ENCODE measurements around the gene PERCC1. TPM values are rescaled to one million over a fixed set of nuclear protein-coding genes. Genes with fewer than 3 reads are reported as not detected.

The PERCC1 gene
- total and polyA plus RNA-seq, 9 of the 15 experiments (the other 6 are each of a cell fraction or from before 2014, with no cell fraction given): not detected

GRCh38 chr16:1455190-1456171 lies 24.6 kb downstream of the PERCC1 start:
- no peak for ATAC-seq
- Histone ChIP-seq H3K9ac (ENCODE audit: insufficient read depth in 1 of 2, low read depth in 2 of 2, low read length in 2 of 2) (no peak overlapping the region), H3K4me1 (replicated peaks in 1 of 2; ENCODE audit: control insufficient read depth in 2 of 2, insufficient read depth in 2 of 2, low read length in 2 of 2) (peaks cover 0 to 22% of the 10 kb centered on the region in 2 experiments; a peak in 2 of 5 replicates), H3K27ac (ENCODE audit: extremely low read depth, low read depth, low read length) (no peak overlapping the region), H3K9me3 (replicated peaks; ENCODE audit: control insufficient read depth, insufficient read depth, low read depth, low read length) (no peaks in the 10 kb centered on the region), H2AFZ (ENCODE audit: low read depth, low read length) (no peak overlapping the region), H3K27me3 (ENCODE audit: control insufficient read depth in 2 of 2, insufficient read depth in 2 of 2, low read length in 2 of 2) (no peaks in the 10 kb centered on the region), H3K4me3 (no peak overlapping the region), H3K36me3 (ENCODE audit: control insufficient read depth, insufficient read depth, low read length) (peaks cover 76% of the 10 kb centered on the region; the same call in 2 of the 3 replicates), H3K9me1 (ENCODE audit: control insufficient read depth, insufficient read depth, low read length) (peaks cover 4% of the 10 kb centered on the region), H3K79me2 (ENCODE audit: control insufficient read depth, insufficient read depth, low read length) (no peaks in the 10 kb centered on the region), H3K4me2 (ENCODE audit: insufficient read depth, low read length) (no peak overlapping the region), H4K20me1 (replicated peaks; ENCODE audit: control insufficient read depth, insufficient read depth, low read length) (0 out of 2 replicates have a peak, but pooled peaks cover 5% of the 10 kb centered on the region)
- intact Hi-C loops (cut with micrococcal nuclease) (no loop called here), in situ Hi-C loops (cut with MboI) (no loop called here)
- TF ChIP-seq POLR2G (IDR thresholded peaks at IDR 0.05; ENCODE audit: low read depth, low read length): peak; percentile 37; the same call in 1 of the 2 replicates
- TF ChIP-seq ZNF785 (CRISPR knock-in tag; IDR thresholded peaks at IDR 0.05): no peak
- no peak for FAIRE-seq
- CTCF ChIA-PET (ENCODE audit: low intra/inter-chr PET ratio): no interaction called here
- 91% methylated on average over 29 of the region's 41 CpGs for WGBS (ENCODE audit: insufficient coverage, low coverage, missing lambda C conversion rate)
- POLR2A ChIA-PET: interaction anchor here (1.0 to 1.2 kb wide), 2 partner anchors 10 to 35 kb away, joined by 3 read pairs; partner anchors contain the start of gene UQCC4
- BruUV-seq (replicated peaks): no TSS peak
- DNase-seq (ENCODE audit: extremely low read depth in 1 of 4, low spot score in 3 of 4): no peak

- ChIA-PET POLR2A (no interaction called here), CTCF (ENCODE audit: low intra/inter-chr PET ratio) (no interaction called here)
- Histone ChIP-seq H2AFZ (ENCODE audit: low read depth, low read length) (no peak overlapping the region), H3K79me2 (ENCODE audit: control insufficient read depth, insufficient read depth, low read length) (no peaks in the 10 kb centered on the region), H3K4me2 (ENCODE audit: insufficient read depth, low read length) (no peak overlapping the region), H3K9ac (ENCODE audit: insufficient read depth in 1 of 2, low read depth in 2 of 2, low read length in 2 of 2) (no peak overlapping the region), H3K36me3 (ENCODE audit: control insufficient read depth, insufficient read depth, low read length) (peaks cover 76% of the 10 kb centered on the region; the same call in 2 of the 3 replicates), H3K27ac (ENCODE audit: extremely low read depth, low read depth, low read length) (no peak overlapping the region), H3K4me3 (no peak overlapping the region), H3K27me3 (ENCODE audit: control insufficient read depth in 2 of 2, insufficient read depth in 2 of 2, low read length in 2 of 2) (no peaks in the 10 kb centered on the region), H3K9me1 (ENCODE audit: control insufficient read depth, insufficient read depth, low read length) (peaks cover 4% of the 10 kb centered on the region), H4K20me1 (replicated peaks; ENCODE audit: control insufficient read depth, insufficient read depth, low read length) (0 out of 2 replicates have a peak, but pooled peaks cover 5% of the 10 kb centered on the region), H3K4me1 (replicated peaks in 1 of 2; ENCODE audit: control insufficient read depth in 2 of 2, insufficient read depth in 2 of 2, low read length in 2 of 2) (peaks cover 0 to 11% of the 10 kb centered on the region in 2 experiments; a peak in 2 of 5 replicates), H3K9me3 (replicated peaks; ENCODE audit: control insufficient read depth, insufficient read depth, low read depth, low read length) (no peaks in the 10 kb centered on the region)
- ATAC-seq (no peak), FAIRE-seq (no peak), DNase-seq (ENCODE audit: extremely low read depth in 1 of 4, low spot score in 3 of 4) (no peak)
- intact Hi-C loops (cut with micrococcal nuclease): no loop called here
- 93% methylated on average over 12 of the region's 16 CpGs for WGBS (ENCODE audit: insufficient coverage, low coverage, missing lambda C conversion rate)
- BruUV-seq (replicated peaks): no TSS peak
- in situ Hi-C loops (cut with MboI): no loop called here
- TF ChIP-seq PBX2 (CRISPR knock-in tag; IDR thresholded peaks at IDR 0.05; ENCODE audit: low read depth) (no peak), PBX2 (tag; conservative IDR thresholded peaks at IDR 0.05; ENCODE audit: low read depth) (no peak), ZKSCAN8 (CRISPR knock-in tag; IDR thresholded peaks at IDR 0.05) (no peak), ZNF57 (CRISPR knock-in tag; IDR thresholded peaks at IDR 0.05) (no peak), KHSRP (IDR thresholded peaks at IDR 0.05) (no peak), ZNF277 (CRISPR knock-in tag; IDR thresholded peaks at IDR 0.05; ENCODE audit: borderline replicate concordance) (no peak), MXD1 (CRISPR knock-in tag; IDR thresholded peaks at IDR 0.05; ENCODE audit: borderline replicate concordance, poor library complexity, severe bottlenecking) (no peak)
These were observed 26.1 kb downstream of the PERCC1 start for GRCh38 chr16:1456951-1457350.

All from K562 (cell line).